Uterus (tissue), 2 donors: ENCODE data around the gene C21orf91.

Source experiments
- CTCF ChIP-seq, 4 experiments: fragments of 200-600 bp in 2 of 4; fragments of 450-650 bp in 2 of 4; sonication (generic) in 2 of 4; IDR thresholded peaks; one replicate each; pipeline ENCODE4 v1.5.1; 2016 to 2019; ENCODE audit warnings: antibody characterized with exemption in 4 of 4, mild to moderate bottlenecking in 2 of 4, moderate library complexity in 1 of 4
- POLR2A ChIP-seq, 2 donors: fragments of 450-650 bp; IDR thresholded peaks; one replicate each; pipeline ENCODE4 v1.6.1; 2016; ENCODE audit warnings: antibody characterized with exemption in 2 of 2, mild to moderate bottlenecking in 1 of 2, moderate library complexity in 1 of 2

- TF ChIP-seq CTCF (IDR thresholded peaks at IDR 0.05) (no peak), POLR2A (IDR thresholded peaks at IDR 0.05) (no peak)
These were observed 39.6 kb upstream of the C21orf91 start for GRCh38 chr21:17858747-17859146.
